Tibial nerve (tissue), 4 donors: ENCODE results near the gene LGALS1.

Experiments
- EP300 ChIP-seq, 2 donors: sonication (generic); formaldehyde crosslinking; IDR thresholded peaks; one replicate each; pipeline ENCODE4 v1.6.1; 2017; ENCODE audit warnings: antibody characterized with exemption in 2 of 2, mild to moderate bottlenecking in 1 of 2
- POLR2A ChIP-seq, 2 donors: fragments of 450-650 bp; IDR thresholded peaks; one replicate each; pipeline ENCODE4 v1.6.1; 2017; ENCODE audit warnings: antibody characterized with exemption in 2 of 2, mild to moderate bottlenecking in 2 of 2, moderate library complexity in 2 of 2
- TF ChIP-seq, protein P1 (sequence below), 5 experiments: fragments of 200-600 bp in 3 of 5; fragments of 450-650 bp in 2 of 5; sonication (generic) in 3 of 5; IDR thresholded peaks; one replicate each; pipeline ENCODE4 v1.5.1; 2016 to 2019; ENCODE audit warnings: antibody characterized with exemption in 5 of 5, mild to moderate bottlenecking in 3 of 5, moderate library complexity in 2 of 5

DNA sequence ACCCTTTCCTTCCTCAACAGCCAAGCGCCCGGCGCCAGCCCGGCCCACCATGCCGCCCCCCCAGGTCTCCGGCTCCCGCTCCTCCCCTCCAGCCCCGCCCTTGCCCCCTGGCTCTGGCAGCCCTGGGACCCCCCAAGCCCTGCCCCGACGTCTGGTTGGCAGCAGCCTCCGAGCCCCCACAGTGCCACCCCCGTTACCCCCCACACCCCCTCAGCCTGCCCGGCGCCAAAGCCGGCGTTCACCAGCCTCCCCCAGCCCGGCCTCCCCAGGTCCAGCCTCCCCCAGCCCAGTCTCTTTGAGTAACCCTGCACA, 20.2 kb upstream of the LGALS1 start:
- TF ChIP-seq POLR2A (IDR thresholded peaks at IDR 0.05) (no peak), EP300 (IDR thresholded peaks at IDR 0.05) (no peak)
- TF ChIP-seq, protein P1, sequence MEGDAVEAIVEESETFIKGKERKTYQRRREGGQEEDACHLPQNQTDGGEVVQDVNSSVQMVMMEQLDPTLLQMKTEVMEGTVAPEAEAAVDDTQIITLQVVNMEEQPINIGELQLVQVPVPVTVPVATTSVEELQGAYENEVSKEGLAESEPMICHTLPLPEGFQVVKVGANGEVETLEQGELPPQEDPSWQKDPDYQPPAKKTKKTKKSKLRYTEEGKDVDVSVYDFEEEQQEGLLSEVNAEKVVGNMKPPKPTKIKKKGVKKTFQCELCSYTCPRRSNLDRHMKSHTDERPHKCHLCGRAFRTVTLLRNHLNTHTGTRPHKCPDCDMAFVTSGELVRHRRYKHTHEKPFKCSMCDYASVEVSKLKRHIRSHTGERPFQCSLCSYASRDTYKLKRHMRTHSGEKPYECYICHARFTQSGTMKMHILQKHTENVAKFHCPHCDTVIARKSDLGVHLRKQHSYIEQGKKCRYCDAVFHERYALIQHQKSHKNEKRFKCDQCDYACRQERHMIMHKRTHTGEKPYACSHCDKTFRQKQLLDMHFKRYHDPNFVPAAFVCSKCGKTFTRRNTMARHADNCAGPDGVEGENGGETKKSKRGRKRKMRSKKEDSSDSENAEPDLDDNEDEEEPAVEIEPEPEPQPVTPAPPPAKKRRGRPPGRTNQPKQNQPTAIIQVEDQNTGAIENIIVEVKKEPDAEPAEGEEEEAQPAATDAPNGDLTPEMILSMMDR (IDR thresholded peaks at IDR 0.05): no peak
